GM18909 (cell line): Measurements from ENCODE around the gene CIDEC.
A peak's percentile ranks its signal among the peaks of the same experiment; 100 is the strongest.
"Not testable (repeated sequence)": the region's sequence is repeated elsewhere in the genome, so short reads cannot be mapped to it uniquely, and the experiment has no call there.

Experiments used
- ATAC-seq: cut with Tn5 transposase; IDR thresholded peaks from one replicate; pipeline ENCODE4 v1.9.1; 2021; ENCODE audit warnings: mild to moderate bottlenecking; ENCODE audit not compliant: unreplicated experiment, poor library complexity

Gene CIDEC

GRCh38 chr3:9902372-9903237 is 22.6 kb upstream of the CIDEC start, which contains the start of gene IL17RE:
IL17RE (plus strand) TSS chr3:9902848; CDS start chr3:9902933, 85 bp downstream.
- ATAC-seq, result no peak

GRCh38 chr3:9901967-9902366 is 21.9 kb upstream of the CIDEC start:
- ATAC-seq, result no peak

GRCh38 chr3:9900965-9901415 is 20.9 kb upstream of the CIDEC start:
- not testable (repeated sequence) for ATAC-seq

- no peak for ATAC-seq
These were observed 19.3 kb upstream of the CIDEC start for GRCh38 chr3:9899289-9899791.

- no peak for ATAC-seq
These were observed 18.6 kb upstream of the CIDEC start for GRCh38 chr3:9898467-9899241.

- ATAC-seq, result peak; percentile 57
These were observed 17.6 kb upstream of the CIDEC start for GRCh38 chr3:9897408-9898372.

GRCh38 chr3:9896755-9897407 is 16.8 kb upstream of the CIDEC start:
- ATAC-seq, result not testable (repeated sequence)

- ATAC-seq, result not testable (repeated sequence)
These were observed 15.7 kb upstream of the CIDEC start for GRCh38 chr3:9895715-9896114.

- ATAC-seq, result no peak
These were observed 13.7 kb upstream of the CIDEC start for GRCh38 chr3:9893739-9894138.

GRCh38 chr3:9891072-9891622 is 11.1 kb upstream of the CIDEC start:
- peak; percentile 1 for ATAC-seq

GRCh38 chr3:9890249-9891071 is 10.4 kb upstream of the CIDEC start, which contains the start of gene JAGN1:
JAGN1 (plus strand) TSS chr3:9890610; CDS start chr3:9890723, 113 bp downstream.
- peak; percentile 78 for ATAC-seq

- ATAC-seq, result no peak
These were observed 9.4 kb upstream of the CIDEC start for GRCh38 chr3:9889405-9889804.

- no peak for ATAC-seq
These were observed 8.5 kb upstream of the CIDEC start for GRCh38 chr3:9888540-9888939.

- ATAC-seq, result no peak
These were observed 7.4 kb upstream of the CIDEC start for GRCh38 chr3:9887480-9887879.

GRCh38 chr3:9886328-9886727 is 6.3 kb upstream of the CIDEC start:
- ATAC-seq, result no peak

- ATAC-seq, result no peak
These were observed 4.6 kb upstream of the CIDEC start for GRCh38 chr3:9884555-9885165.

- no peak for ATAC-seq
These were observed 3.9 kb upstream of the CIDEC start for GRCh38 chr3:9883706-9884554.
